Heart left ventricle (tissue), 13 donors: ENCODE measurements around the gene ADAP2.

Experiments
- POLR2A ChIP-seq, 2 donors: fragments of 450-650 bp; IDR thresholded peaks; one replicate each; pipeline ENCODE4 v1.6.1; 2017; ENCODE audit warnings: antibody characterized with exemption in 2 of 2, mild to moderate bottlenecking in 2 of 2, moderate library complexity in 2 of 2
- TF ChIP-seq, protein P1 (sequence below), 12 donors: fragments of 200-600 bp; sonication (generic) in 4 of 12; IDR thresholded peaks; one replicate each; pipeline versions ENCODE4 v1.5.0 to v1.8.0; 2018 to 2022; ENCODE audit warnings: antibody characterized with exemption in 12 of 12, mild to moderate bottlenecking in 5 of 12
- donor health status: ischemic (EF 13 %, LVEDD 7.1; RV severe dilation, severe dysfunction).
- donor health status: DM: no; HTN: yes; CAD: no.
- donor health status: DM: no; HTN: no; CAD: no.
- donor health status: ischemic (EF 25% LVEDD 6.9; RV normal size, moderate dysfunction).
- donor health status: ischemic (EF 25% LVEDD 5.7; RV mildly dilated, moderate dysfunction).
- donor health status: ischemic (EF 35%, LVEDD 5.7; RV mildly dilated, moderate dysfunction).
- donor health status: nonischemic (EF 11% LVEDD 7.7; RV severe dilation, severe dysfunction).
- donor health status: DM: yes; HTN: yes; CAD: no.
- donor health status: PGD.
- donor health status: ischemic (EF 29% LVEDD 5.4; RV normal size, mild dysfunction).
- donor health status: nonischemic (EF 23%, LVEDD 6.1; RV moderate dilation, normal function).

GRCh38 chr17:30917050-30917449 lies 4.7 kb upstream of the ADAP2 start:
- TF ChIP-seq, protein P1, sequence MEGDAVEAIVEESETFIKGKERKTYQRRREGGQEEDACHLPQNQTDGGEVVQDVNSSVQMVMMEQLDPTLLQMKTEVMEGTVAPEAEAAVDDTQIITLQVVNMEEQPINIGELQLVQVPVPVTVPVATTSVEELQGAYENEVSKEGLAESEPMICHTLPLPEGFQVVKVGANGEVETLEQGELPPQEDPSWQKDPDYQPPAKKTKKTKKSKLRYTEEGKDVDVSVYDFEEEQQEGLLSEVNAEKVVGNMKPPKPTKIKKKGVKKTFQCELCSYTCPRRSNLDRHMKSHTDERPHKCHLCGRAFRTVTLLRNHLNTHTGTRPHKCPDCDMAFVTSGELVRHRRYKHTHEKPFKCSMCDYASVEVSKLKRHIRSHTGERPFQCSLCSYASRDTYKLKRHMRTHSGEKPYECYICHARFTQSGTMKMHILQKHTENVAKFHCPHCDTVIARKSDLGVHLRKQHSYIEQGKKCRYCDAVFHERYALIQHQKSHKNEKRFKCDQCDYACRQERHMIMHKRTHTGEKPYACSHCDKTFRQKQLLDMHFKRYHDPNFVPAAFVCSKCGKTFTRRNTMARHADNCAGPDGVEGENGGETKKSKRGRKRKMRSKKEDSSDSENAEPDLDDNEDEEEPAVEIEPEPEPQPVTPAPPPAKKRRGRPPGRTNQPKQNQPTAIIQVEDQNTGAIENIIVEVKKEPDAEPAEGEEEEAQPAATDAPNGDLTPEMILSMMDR (IDR thresholded peaks at IDR 0.05): no peak
- TF ChIP-seq POLR2A (IDR thresholded peaks at IDR 0.05): no peak
